ENCODE results near the gene LNP1. TPM values are rescaled to one million over a fixed set of nuclear protein-coding genes. Genes with fewer than 3 reads are reported as not detected.
A peak's percentile ranks its signal among the peaks of the same experiment; 100 is the strongest.

The LNP1 gene
- total RNA-seq, 1 donor from 2014 or later = 2.8 TPM

DNA sequence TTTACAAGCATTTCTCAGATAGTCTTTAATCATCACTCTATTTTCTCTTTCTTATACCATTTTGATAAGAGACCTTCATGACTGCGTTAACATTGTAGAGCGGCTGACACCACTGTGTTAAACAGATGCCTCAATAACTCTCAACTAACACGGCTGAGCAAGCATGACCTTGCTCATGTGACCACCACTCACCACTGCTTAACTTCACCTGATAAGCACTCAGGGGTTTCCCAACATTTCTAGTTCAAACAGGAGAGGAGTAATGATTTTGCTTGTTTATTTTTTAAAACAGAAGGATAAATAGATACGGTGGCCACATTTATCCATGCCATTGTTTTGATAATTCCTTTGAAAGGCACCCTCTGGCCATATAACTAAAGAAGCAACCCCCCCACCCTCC lies 53.3 kb downstream of the LNP1 start:
- intact Hi-C loops (cut with micrococcal nuclease) = no loop called here
- H3K27me3 Mint-ChIP-seq (ENCODE audit: low read depth) = no peaks in the 10 kb centered on the region
- H3K4me3 Mint-ChIP-seq (ENCODE audit: low read depth) = no peak overlapping the region
- peaks cover 4% of the 10 kb centered on the region for H3K4me1 Mint-ChIP-seq (ENCODE audit: low read depth)
- DNase-seq (ENCODE audit: low spot score) = no peak
- no peaks in the 10 kb centered on the region for H3K36me3 Mint-ChIP-seq (ENCODE audit: low read depth)
- no peaks in the 10 kb centered on the region for H3K9me3 Mint-ChIP-seq
- H3K27ac Mint-ChIP-seq = no peak overlapping the region

DNA sequence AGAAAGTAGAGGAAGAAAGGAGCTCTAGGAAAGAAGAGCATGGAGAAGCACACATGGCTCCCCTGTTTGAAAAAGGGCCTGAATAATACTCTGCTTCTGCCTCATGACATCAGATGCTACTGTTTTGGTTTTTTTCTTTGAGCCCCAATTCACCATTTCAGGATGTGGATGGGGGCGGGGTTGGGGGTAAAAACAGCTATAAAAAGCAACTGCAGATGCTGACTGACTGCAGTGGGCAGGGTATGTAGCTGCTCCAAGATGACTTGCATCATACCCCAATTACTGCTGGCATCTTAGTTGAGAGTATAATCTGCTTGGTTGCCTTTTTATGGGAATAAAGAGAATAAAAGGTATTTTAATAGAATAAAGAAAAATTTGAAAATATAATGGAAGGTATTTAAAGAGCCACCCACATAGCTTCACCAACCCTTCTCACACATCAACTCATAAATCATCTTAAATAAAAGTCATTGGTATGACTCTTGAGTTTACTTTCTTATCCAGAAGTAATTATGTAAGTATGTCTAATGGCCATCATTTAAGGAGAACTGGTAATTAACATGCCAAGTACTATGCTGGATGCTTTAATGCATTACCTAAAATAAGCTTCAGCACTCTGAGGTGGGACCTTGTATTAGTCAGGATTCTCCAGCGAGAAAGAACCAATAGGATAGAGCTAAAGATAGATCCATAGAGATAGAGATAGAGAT lies 54.7 kb downstream of the LNP1 start:
- Mint-ChIP-seq H3K36me3 (ENCODE audit: low read depth) (no peaks in the 10 kb centered on the region), H3K27me3 (ENCODE audit: low read depth) (no peaks in the 10 kb centered on the region), H3K4me3 (ENCODE audit: low read depth) (no peak overlapping the region), H3K4me1 (ENCODE audit: low read depth) (peaks cover 4% of the 10 kb centered on the region), H3K9me3 (no peaks in the 10 kb centered on the region), H3K27ac (no peak overlapping the region)
- intact Hi-C loops (cut with micrococcal nuclease) = no loop called here
- no peak for DNase-seq (ENCODE audit: low spot score)

DNA sequence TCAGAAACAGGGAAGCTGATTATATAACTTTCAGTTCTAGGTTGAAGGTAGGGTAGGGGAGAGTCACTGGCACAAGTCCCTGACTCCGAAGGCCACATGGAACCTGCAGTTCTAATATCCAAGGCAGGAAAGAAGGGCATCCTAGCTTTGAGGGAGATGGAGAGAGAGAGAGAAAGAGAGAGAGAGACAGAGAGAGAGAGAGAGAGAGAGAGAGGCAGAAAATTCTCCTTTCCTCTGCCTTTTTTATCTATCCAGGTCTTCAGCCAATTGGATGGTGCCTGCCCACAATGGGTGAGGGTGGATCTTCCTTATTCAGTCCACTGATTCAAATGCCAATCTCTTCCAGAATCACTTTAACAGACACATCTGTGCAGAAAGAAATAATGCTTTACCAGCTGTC lies 55.4 kb downstream of the LNP1 start:
- Mint-ChIP-seq H3K27ac (no peak overlapping the region), H3K9me3 (no peaks in the 10 kb centered on the region)

DNA sequence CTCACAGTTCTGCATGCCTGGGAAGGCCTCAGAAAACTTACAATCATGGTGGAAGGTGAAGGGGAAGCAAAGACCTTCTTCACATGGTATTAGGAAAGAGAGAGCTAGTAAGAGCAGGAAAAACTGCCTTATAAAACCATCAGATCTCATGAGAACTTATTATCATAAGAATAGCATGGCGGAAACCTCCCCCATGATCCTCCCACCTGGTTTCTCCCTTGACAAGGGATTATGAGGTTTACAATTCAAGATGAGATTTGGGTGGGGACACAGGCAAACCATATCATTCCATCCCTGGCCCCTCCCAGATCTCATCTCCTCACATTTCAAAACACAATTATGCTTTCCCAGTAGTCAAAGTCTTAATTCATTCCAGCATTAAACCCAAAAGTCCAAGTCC lies 56.5 kb downstream of the LNP1 start:
- H3K9me3 Mint-ChIP-seq = no peaks in the 10 kb centered on the region
- H3K27ac Mint-ChIP-seq = no peak overlapping the region
- DNase-seq (ENCODE audit: low spot score) = no peak
- H3K36me3 Mint-ChIP-seq (ENCODE audit: low read depth) = no peaks in the 10 kb centered on the region
- no peak overlapping the region for H3K4me3 Mint-ChIP-seq (ENCODE audit: low read depth)
- H3K27me3 Mint-ChIP-seq (ENCODE audit: low read depth) = peaks cover 2% of the 10 kb centered on the region
- H3K4me1 Mint-ChIP-seq (ENCODE audit: low read depth) = peaks cover 4% of the 10 kb centered on the region
- intact Hi-C loops (cut with micrococcal nuclease) = no loop called here

More for the DNA sequence above, 55.4 kb downstream of the LNP1 start:
- Mint-ChIP-seq H3K4me1 (ENCODE audit: low read depth) (peaks cover 4% of the 10 kb centered on the region), H3K4me3 (ENCODE audit: low read depth) (no peak overlapping the region), H3K27me3 (ENCODE audit: low read depth) (peaks cover 2% of the 10 kb centered on the region), H3K36me3 (ENCODE audit: low read depth) (no peaks in the 10 kb centered on the region)
- DNase-seq (ENCODE audit: low spot score) = no peak
- intact Hi-C loops (cut with micrococcal nuclease) = no loop called here

DNA sequence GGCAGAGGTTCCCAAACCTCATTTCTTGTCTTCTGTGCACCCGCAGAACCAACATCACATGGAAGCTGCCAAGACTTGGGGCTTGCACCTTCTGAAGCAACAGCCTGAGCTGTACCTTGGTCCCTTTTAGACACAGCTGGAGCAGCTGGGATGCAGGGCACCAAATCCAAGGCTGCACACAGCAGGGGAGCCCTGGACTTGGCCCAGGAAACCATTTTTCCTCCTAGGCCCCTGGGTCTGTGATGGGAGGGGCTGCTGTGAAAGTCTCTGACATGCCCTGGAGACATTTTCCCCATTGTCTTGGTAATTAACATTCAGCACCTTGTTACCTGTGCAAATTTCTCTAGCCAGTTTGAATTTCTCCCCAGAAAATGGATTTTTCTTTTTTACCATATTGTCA lies 57.5 kb downstream of the LNP1 start:
- H3K27ac Mint-ChIP-seq = no peak overlapping the region
- H3K27me3 Mint-ChIP-seq (ENCODE audit: low read depth) = peaks cover 2% of the 10 kb centered on the region
- no peaks in the 10 kb centered on the region for H3K9me3 Mint-ChIP-seq
- no peak for DNase-seq (ENCODE audit: low spot score)
- no peaks in the 10 kb centered on the region for H3K36me3 Mint-ChIP-seq (ENCODE audit: low read depth)
- H3K4me3 Mint-ChIP-seq (ENCODE audit: low read depth) = no peak overlapping the region
- H3K4me1 Mint-ChIP-seq (ENCODE audit: low read depth) = peaks cover 4% of the 10 kb centered on the region
- intact Hi-C loops (cut with micrococcal nuclease) = no loop called here

DNA sequence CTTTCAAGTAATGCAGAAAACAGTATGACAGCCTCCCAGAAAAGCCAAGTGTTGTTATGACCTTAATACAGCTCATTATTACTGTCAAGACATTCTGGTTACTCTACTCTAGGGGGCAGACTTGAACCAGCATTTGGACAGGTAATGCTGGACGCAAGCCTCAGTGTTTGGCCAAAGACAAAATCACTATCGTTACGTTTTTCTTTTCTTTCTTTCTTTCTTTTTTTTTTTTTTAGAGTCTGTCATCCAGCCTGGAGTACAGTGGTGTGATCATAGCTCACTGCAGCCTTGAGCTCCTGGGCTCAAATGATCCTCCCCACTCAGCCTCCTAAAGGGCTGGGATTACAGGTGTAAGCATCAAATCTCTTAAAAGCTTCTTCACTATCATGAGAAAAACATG lies 61.7 kb downstream of the LNP1 start:
- Mint-ChIP-seq H3K27me3 (ENCODE audit: low read depth) (peaks cover 2% of the 10 kb centered on the region), H3K36me3 (ENCODE audit: low read depth) (no peaks in the 10 kb centered on the region), H3K4me3 (ENCODE audit: low read depth) (no peak overlapping the region), H3K4me1 (ENCODE audit: low read depth) (peaks cover 7% of the 10 kb centered on the region), H3K27ac (no peak overlapping the region), H3K9me3 (no peaks in the 10 kb centered on the region)
- intact Hi-C loops (cut with micrococcal nuclease) = loop anchor here (1.0 to 10.0 kb wide), 5 partner anchors 127 to 919 kb away; no protein-coding TSS in a partner anchor
- no peak for DNase-seq (ENCODE audit: low spot score)

DNA sequence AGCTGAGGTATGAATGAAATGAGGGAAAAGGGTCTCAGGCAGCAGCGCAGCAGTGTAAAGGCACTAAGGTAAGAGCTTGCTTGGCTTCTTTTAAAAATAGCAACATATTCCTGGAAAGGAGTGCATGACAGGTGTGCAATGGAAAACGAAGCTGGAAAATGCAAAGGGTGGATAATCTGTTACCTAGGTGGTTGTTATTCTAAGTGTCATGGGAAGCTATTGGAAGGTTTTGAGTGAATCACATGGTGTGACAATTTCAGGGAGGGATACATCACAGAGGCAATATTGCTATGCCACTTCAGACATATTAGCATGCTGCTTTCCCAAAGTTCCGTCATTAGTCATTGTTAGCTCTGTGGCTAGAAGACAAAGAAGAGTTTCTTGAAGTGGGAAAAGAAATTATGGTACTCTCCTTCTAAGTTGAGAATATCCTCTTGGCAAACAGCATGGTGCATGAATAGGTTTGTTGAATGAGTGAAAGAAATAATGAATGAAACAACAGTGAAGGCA lies 62.4 kb downstream of the LNP1 start:
- Mint-ChIP-seq H3K4me3 (ENCODE audit: low read depth) (no peak overlapping the region), H3K27ac (no peak overlapping the region), H3K4me1 (ENCODE audit: low read depth) (peaks cover 7% of the 10 kb centered on the region), H3K27me3 (ENCODE audit: low read depth) (peaks cover 2% of the 10 kb centered on the region), H3K9me3 (peaks cover under 1% of the 10 kb centered on the region), H3K36me3 (ENCODE audit: low read depth) (no peaks in the 10 kb centered on the region)
- DNase-seq (ENCODE audit: low spot score) = no peak
- intact Hi-C loops (cut with micrococcal nuclease) = loop anchor here (1.0 to 10.0 kb wide), 5 partner anchors 127 to 919 kb away; no protein-coding TSS in a partner anchor

DNA sequence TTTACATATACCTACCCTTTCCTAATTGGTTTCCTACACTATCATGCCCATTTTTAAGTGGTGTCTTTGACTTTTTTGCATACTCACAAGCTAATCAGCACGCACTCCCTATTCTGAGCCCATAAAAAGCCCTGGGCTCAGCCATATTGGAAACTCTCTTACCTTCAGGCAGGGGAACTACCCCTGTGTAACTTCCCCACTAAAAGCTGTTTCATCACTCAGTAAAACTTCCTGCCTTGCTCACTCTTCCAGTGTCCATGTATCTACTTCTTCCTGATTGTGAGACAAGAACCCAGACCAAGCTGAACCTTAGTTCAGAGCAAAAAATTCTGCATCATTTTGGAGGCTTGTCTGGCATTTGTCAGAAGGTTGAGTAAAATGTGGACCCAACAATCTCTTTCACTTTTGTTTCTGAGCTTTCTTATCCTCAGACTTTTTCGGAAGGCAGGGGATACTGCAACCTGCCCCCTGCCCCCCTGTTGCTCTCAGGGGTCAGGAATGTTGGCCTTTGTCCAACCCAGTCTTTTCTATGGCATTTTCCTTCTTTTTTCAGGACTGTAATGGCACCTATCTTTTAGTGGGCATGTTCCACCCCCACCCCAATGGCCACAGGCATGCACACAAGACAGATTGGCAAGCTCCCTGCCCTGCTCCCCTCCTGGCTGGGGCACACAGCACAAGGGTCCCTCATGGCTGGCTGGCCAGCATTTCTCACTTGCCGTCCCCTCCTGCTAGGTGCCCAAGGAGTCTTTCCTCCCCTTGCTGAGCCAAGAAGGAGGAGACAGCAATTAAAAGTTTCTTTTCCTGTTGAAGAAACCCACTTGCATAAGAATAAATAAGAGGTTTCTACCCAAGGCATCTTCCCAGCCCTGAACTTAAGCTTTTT lies 64.8 kb downstream of the LNP1 start:
- H3K36me3 Mint-ChIP-seq (ENCODE audit: low read depth) = no peaks in the 10 kb centered on the region
- peaks cover 11% of the 10 kb centered on the region for H3K9me3 Mint-ChIP-seq
- peaks cover 7% of the 10 kb centered on the region for H3K4me1 Mint-ChIP-seq (ENCODE audit: low read depth)
- intact Hi-C loops (cut with micrococcal nuclease) = loop anchor here (10.0 kb wide), 1 partner anchor 269 kb away; no protein-coding TSS in a partner anchor
- H3K27ac Mint-ChIP-seq = peak overlapping the region; percentile 53
- no peak for DNase-seq (ENCODE audit: low spot score)
- no peak overlapping the region for H3K4me3 Mint-ChIP-seq (ENCODE audit: low read depth)
- peaks cover 4% of the 10 kb centered on the region for H3K27me3 Mint-ChIP-seq (ENCODE audit: low read depth)

DNA sequence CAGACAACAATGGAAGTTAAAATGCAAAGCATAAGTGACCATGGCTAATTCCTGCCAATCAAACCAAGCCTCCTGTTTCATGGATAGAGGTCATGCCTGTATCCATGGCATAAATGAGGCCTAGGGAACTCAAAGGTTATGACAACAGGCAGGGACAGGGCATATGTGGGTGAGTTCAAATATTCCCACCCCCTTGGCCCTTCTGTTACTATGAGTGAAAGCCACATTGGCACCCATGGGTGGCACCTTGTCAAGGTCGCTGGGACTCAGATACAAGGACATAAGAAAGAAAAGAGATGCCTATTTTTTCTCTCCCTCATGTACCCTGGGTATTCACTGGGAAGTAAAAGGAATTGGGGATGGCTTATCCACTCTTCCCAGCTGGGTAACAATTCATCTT lies 65.8 kb downstream of the LNP1 start:
- H3K36me3 Mint-ChIP-seq (ENCODE audit: low read depth) = no peaks in the 10 kb centered on the region
- H3K27ac Mint-ChIP-seq = no peak overlapping the region
- no peak overlapping the region for H3K4me3 Mint-ChIP-seq (ENCODE audit: low read depth)
- intact Hi-C loops (cut with micrococcal nuclease) = loop anchor here (10.0 kb wide), 1 partner anchor 268 kb away; no protein-coding TSS in a partner anchor
- no peak for DNase-seq (ENCODE audit: low spot score)
- H3K4me1 Mint-ChIP-seq (ENCODE audit: low read depth) = peaks cover 7% of the 10 kb centered on the region
- H3K9me3 Mint-ChIP-seq = peaks cover 11% of the 10 kb centered on the region
- H3K27me3 Mint-ChIP-seq (ENCODE audit: low read depth) = peaks cover 1% of the 10 kb centered on the region

DNA sequence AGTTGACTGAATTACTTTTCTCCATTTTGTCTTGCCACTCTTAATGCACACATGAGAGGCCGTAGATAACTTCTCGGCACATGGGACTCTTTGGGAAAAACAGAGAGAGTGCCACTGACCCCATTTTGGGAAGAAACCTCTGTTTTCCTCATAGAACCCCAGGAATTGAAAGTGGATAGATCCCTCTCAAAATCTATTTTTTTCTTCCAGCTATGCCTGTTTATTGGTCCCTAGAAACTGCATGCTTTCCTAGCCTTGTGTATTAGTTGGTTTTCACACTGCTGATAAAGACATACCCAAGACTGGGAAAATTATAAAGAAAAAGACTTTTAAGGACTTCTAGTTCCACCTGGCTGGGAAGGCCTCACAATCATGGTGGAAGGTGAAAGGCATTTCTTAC lies 67.3 kb downstream of the LNP1 start:
- peaks cover 11% of the 10 kb centered on the region for H3K9me3 Mint-ChIP-seq
- no peak overlapping the region for H3K4me3 Mint-ChIP-seq (ENCODE audit: low read depth)
- DNase-seq (ENCODE audit: low spot score) = no peak
- H3K36me3 Mint-ChIP-seq (ENCODE audit: low read depth) = no peaks in the 10 kb centered on the region
- H3K4me1 Mint-ChIP-seq (ENCODE audit: low read depth) = peaks cover 7% of the 10 kb centered on the region
- no peak overlapping the region for H3K27ac Mint-ChIP-seq
- intact Hi-C loops (cut with micrococcal nuclease) = loop anchor here (10.0 kb wide), 1 partner anchor 266 kb away; no protein-coding TSS in a partner anchor
- peaks cover 1% of the 10 kb centered on the region for H3K27me3 Mint-ChIP-seq (ENCODE audit: low read depth)

DNA sequence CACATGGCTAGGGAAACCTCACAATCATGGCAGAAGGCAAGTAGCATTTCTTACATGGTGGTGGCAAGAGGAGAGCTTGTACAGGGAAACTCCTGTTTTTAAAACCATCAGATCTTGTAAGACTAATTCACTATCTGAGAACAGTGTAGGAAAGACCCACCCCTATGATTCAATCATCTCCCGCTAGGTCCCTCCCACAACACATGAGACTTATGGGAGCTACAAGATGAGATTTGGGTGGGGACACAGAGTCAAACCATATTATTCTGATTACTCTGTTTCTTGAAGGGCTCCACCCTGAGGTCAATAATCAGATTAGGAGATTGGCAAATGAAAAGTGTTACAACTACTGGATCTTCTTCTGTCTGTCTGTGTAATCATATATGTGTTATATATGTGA lies 69.6 kb downstream of the LNP1 start:
- Mint-ChIP-seq H3K36me3 (ENCODE audit: low read depth) (no peaks in the 10 kb centered on the region), H3K4me3 (ENCODE audit: low read depth) (no peak overlapping the region), H3K27me3 (ENCODE audit: low read depth) (peaks cover 1% of the 10 kb centered on the region), H3K9me3 (peaks cover 11% of the 10 kb centered on the region), H3K4me1 (ENCODE audit: low read depth) (peaks cover 4% of the 10 kb centered on the region), H3K27ac (no peak overlapping the region)
- intact Hi-C loops (cut with micrococcal nuclease) = no loop called here
- no peak for DNase-seq (ENCODE audit: low spot score)

DNA sequence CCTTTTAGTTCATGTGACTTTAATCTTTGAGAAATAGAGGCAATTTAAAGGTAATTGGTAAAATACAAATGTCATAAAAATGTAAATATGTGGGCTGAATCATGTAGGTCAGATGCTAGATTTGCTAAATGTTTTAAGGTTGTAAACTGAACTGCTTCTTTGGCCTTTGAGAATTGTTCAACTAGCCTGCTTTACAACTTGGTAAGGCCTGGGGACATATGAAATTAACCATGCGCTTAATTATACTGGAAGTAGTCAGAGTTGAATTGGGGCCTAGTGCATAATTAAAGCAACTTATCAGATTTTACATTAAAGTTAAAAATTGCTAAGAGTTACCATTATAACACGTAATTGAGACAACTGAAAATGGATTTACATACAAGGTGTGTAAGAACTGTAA lies 70.1 kb downstream of the LNP1 start:
- H3K4me3 Mint-ChIP-seq (ENCODE audit: low read depth) = no peak overlapping the region
- DNase-seq (ENCODE audit: low spot score) = no peak
- intact Hi-C loops (cut with micrococcal nuclease) = no loop called here
- no peaks in the 10 kb centered on the region for H3K4me1 Mint-ChIP-seq (ENCODE audit: low read depth)
- no peaks in the 10 kb centered on the region for H3K36me3 Mint-ChIP-seq (ENCODE audit: low read depth)
- H3K27me3 Mint-ChIP-seq (ENCODE audit: low read depth) = peaks cover 1% of the 10 kb centered on the region
- peaks cover 11% of the 10 kb centered on the region for H3K9me3 Mint-ChIP-seq
- H3K27ac Mint-ChIP-seq = no peak overlapping the region
